Endodermal cell (in vitro differentiated cells): ENCODE results near the gene DHRS13. TPM values are rescaled to one million over a fixed set of nuclear protein-coding genes. Genes with fewer than 3 reads are reported as not detected.

Experiments used
- DNase-seq: peaks from one replicate; pipeline ENCODE4 v3.0.0-alpha.2; 2017
- H3K27ac ChIP-seq: 2 replicates; pipeline ENCODE4 v1.5.1; 2013; ENCODE audit warnings: mild to moderate bottlenecking, low read depth, low read length, moderate library complexity
- H3K27me3 ChIP-seq: 2 replicates; pipeline ENCODE4 v1.6.1; 2013; ENCODE audit warnings: mild to moderate bottlenecking, low read length, moderate library complexity; ENCODE audit not compliant: insufficient read depth, control insufficient read depth, poor library complexity, severe bottlenecking
- H3K36me3 ChIP-seq: 2 replicates; pipeline ENCODE4 v1.7.0; 2013; ENCODE audit warnings: mild to moderate bottlenecking, low read length, moderate library complexity; ENCODE audit not compliant: control insufficient read depth, insufficient read depth
- H3K4me1 ChIP-seq: one replicate; pipeline ENCODE4 v1.7.0; 2013; ENCODE audit warnings: low read length; ENCODE audit not compliant: control insufficient read depth, insufficient read depth
- H3K4me3 ChIP-seq: 2 replicates; pipeline ENCODE4 v1.5.1; 2013; ENCODE audit warnings: mild to moderate bottlenecking, low read length, moderate library complexity
- H3K9ac ChIP-seq: 2 replicates; pipeline ENCODE4 v1.6.1; 2013; ENCODE audit warnings: mild to moderate bottlenecking, low read length, moderate library complexity; ENCODE audit not compliant: poor library complexity, severe bottlenecking; ENCODE audit errors: extremely low read depth
- H3K9me3 ChIP-seq: 2 replicates; pipeline ENCODE4 v1.6.1; 2013; ENCODE audit warnings: mild to moderate bottlenecking, low read length, moderate library complexity; ENCODE audit not compliant: control insufficient read depth
- H3K27ac Mint-ChIP-seq: 2 replicates; pipeline ENCODE4 v1.8.0; 2020; ENCODE audit warnings: mixed read lengths
- H3K27me3 Mint-ChIP-seq: 2 replicates; pipeline ENCODE4 v1.8.0; 2021; ENCODE audit warnings: mild to moderate bottlenecking, mixed read lengths; ENCODE audit not compliant: insufficient read depth
- H3K36me3 Mint-ChIP-seq: 2 replicates; pipeline ENCODE4 v1.8.0; 2020; ENCODE audit warnings: low read depth, mixed read lengths
- H3K4me1 Mint-ChIP-seq: 2 replicates; pipeline ENCODE4 v1.8.0; 2020; ENCODE audit warnings: mixed read lengths
- H3K4me3 Mint-ChIP-seq: 2 replicates; pipeline ENCODE4 v1.8.0; 2020; ENCODE audit warnings: mild to moderate bottlenecking, moderate library complexity, mixed read lengths
- H3K9me3 Mint-ChIP-seq: 2 replicates; pipeline ENCODE4 v1.8.0; 2020; ENCODE audit warnings: mild to moderate bottlenecking, mixed read lengths
- CTCF ChIP-seq: fragments of 200-600 bp; sonication (generic); conservative IDR thresholded peaks from 2 replicates; pipeline ENCODE4 v1.5.0; 2021; ENCODE audit warnings: antibody characterized with exemption, mild to moderate bottlenecking
- WGBS, 2 experiments: methylation state at CpG; one replicate each; pipeline versions ENCODE4 v1.1.5 to v1.1.7; 2013; ENCODE audit warnings: missing lambda C conversion rate in 2 of 2, mixed read lengths in 1 of 2; ENCODE audit not compliant: insufficient coverage in 1 of 2, insufficient read length in 1 of 2; 5-methylcytosine and 5-hydroxymethylcytosine counted together
- total RNA-seq, 2 donors: library from RNA; stranded (reverse); fragmentation: NEBNext Ultra II Directional in 1 of 2; extraction: Animal tissue kit (Norgen Biotek cat#: 25700) in 1 of 2; gene quantifications; 2 replicates in 1 of 2; 3 replicates in 1 of 2; pipeline ENCODE4 v1.2.1, GENCODE V29; 2021

DHRS13 gene
- total RNA-seq, 2 donors from 2014 or later, result 19.1 to 24.8 TPM

GRCh38 chr17:28926366-28926765 is 23.5 kb upstream of the DHRS13 start:
- H3K4me1 Mint-ChIP-seq, result peaks cover 5% of the 10 kb centered on the region
- Histone ChIP-seq H3K9me3 (peaks cover 4% of the 10 kb centered on the region), H3K9ac (no peak overlapping the region), H3K4me1 (no peaks in the 10 kb centered on the region), H3K36me3 (peaks cover 72% of the 10 kb centered on the region), H3K27ac (no peak overlapping the region), H3K27me3 (no peaks in the 10 kb centered on the region), H3K4me3 (no peak overlapping the region)
- 96 to 100% methylated on average over 2 of the region's 2 CpGs for WGBS, 2 experiments
- no peak overlapping the region for H3K4me3 Mint-ChIP-seq
- H3K36me3 Mint-ChIP-seq, result peaks cover 62% of the 10 kb centered on the region
- no peak overlapping the region for H3K27ac Mint-ChIP-seq
- TF ChIP-seq CTCF, result no peak
- no peak for DNase-seq
- H3K27me3 Mint-ChIP-seq, result no peaks in the 10 kb centered on the region
- no peaks in the 10 kb centered on the region for H3K9me3 Mint-ChIP-seq

- Histone ChIP-seq H3K4me1 (no peaks in the 10 kb centered on the region), H3K9ac (no peak overlapping the region), H3K4me3 (no peak overlapping the region), H3K9me3 (peaks cover 4% of the 10 kb centered on the region), H3K27me3 (no peaks in the 10 kb centered on the region), H3K27ac (no peak overlapping the region), H3K36me3 (peaks cover 76% of the 10 kb centered on the region)
- WGBS, 2 experiments, result 94 to 100% methylated on average over 1 to 2 of the region's 2 CpGs
- Mint-ChIP-seq H3K4me1 (peaks cover 5% of the 10 kb centered on the region), H3K27ac (no peak overlapping the region), H3K36me3 (peaks cover 66% of the 10 kb centered on the region), H3K9me3 (no peaks in the 10 kb centered on the region), H3K27me3 (no peaks in the 10 kb centered on the region), H3K4me3 (no peak overlapping the region)
- DNase-seq, result no peak
- TF ChIP-seq CTCF, result no peak
These were observed 23.1 kb upstream of the DHRS13 start for GRCh38 chr17:28925912-28926365.

GRCh38 chr17:28920201-28920600 is 17.3 kb upstream of the DHRS13 start:
- Histone ChIP-seq H3K9me3 (no peaks in the 10 kb centered on the region), H3K4me3 (no peak overlapping the region), H3K27ac (no peak overlapping the region), H3K4me1 (no peaks in the 10 kb centered on the region), H3K9ac (no peak overlapping the region), H3K27me3 (no peaks in the 10 kb centered on the region), H3K36me3 (peaks cover 95% of the 10 kb centered on the region)
- peaks cover 88% of the 10 kb centered on the region for H3K36me3 Mint-ChIP-seq
- H3K4me1 Mint-ChIP-seq, result no peaks in the 10 kb centered on the region
- no peak for TF ChIP-seq CTCF
- no peak for DNase-seq
- no peaks in the 10 kb centered on the region for H3K9me3 Mint-ChIP-seq
- H3K27me3 Mint-ChIP-seq, result no peaks in the 10 kb centered on the region
- no peak overlapping the region for H3K4me3 Mint-ChIP-seq
- no peak overlapping the region for H3K27ac Mint-ChIP-seq
